ENCODE data around the gene ACTRT2.

Gene ACTRT2

DNA sequence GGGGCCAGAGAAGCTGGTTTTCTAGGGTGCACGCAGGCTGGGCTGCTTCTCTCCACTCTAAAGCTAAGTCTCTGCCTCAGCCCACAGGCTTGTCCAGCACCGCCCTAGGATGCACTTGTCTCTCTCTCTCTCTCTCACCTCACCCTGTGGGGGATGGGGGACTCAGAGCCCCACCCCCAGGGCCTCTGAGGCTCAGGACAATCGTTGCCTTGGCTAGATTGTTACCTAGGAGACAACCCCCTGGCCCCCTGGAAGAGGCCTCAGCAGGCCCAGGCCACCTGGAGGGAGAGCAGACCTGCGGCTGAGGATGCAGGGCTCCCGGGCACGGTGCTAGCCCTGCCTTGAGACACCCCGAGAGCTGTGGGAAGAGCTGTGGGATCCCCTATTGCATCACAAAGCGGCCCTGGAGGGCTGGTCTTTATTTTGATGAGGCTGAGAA lies at the start of gene ACTRT2:
ACTRT2 (plus strand) TSS at position 235 of the 439 bp plus-strand sequence. CDS start 220 bp downstream, outside the sequence.
- no peak for DNase-seq (ENCODE audit: low read depth, low spot score)
- TF ChIP-seq EZH2 (IDR thresholded peaks at IDR 0.05): no peak
- no peak for TF ChIP-seq POLR2AphosphoS5 (IDR thresholded peaks at IDR 0.05; ENCODE audit: borderline replicate concordance, low read depth, low read length)
- no peak for TF ChIP-seq FOXP2 (optimal IDR thresholded peaks at IDR 0.05; ENCODE audit: control extremely low read depth, extremely low read length, insufficient read depth)
- Histone ChIP-seq H3K36me3 (ENCODE audit: insufficient read depth, low read length) (no peaks in the 10 kb centered on the region), H3K4me3 (no peak within 1 kb of the TSS), H3K9me3 (ENCODE audit: low read depth, low read length) (no peaks in the 10 kb centered on the region), H3K27ac (no peak within 1 kb of the TSS), H3K9ac (ENCODE audit: insufficient read length) (no peak within 1 kb of the TSS)

DNA sequence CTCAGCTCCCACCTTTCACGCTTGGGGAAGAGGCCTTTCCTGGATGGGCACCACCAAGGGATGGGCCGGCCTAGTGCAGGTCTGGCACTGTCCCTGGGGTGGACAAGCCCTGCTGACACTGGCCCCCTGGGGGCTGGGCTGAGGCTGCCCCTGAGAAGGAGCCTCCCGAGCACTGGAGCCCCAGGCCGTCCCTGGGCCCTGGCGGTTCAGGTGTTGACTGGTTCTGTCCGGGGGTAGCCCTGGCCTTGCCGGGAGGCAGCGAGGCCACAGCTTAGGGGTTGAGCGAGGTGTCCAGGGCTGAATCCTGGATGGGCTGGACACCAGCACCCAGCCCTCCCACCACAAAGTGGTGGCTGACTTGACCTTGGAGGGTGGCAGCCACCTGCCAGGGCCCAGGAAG lies 49.7 kb upstream of the ACTRT2 start:
- no peak for DNase-seq (ENCODE audit: low read depth, low spot score)
- Histone ChIP-seq H3K27ac (no peak overlapping the region), H3K36me3 (ENCODE audit: insufficient read depth, low read length) (no peaks in the 10 kb centered on the region), H3K4me3 (no peak overlapping the region), H3K9me3 (ENCODE audit: low read depth, low read length) (no peaks in the 10 kb centered on the region), H3K9ac (ENCODE audit: insufficient read length) (no peak overlapping the region)
- TF ChIP-seq EZH2 (IDR thresholded peaks at IDR 0.05): no peak
- TF ChIP-seq FOXP2 (optimal IDR thresholded peaks at IDR 0.05; ENCODE audit: control extremely low read depth, extremely low read length, insufficient read depth): no peak
- no peak for TF ChIP-seq POLR2AphosphoS5 (IDR thresholded peaks at IDR 0.05; ENCODE audit: borderline replicate concordance, low read depth, low read length)

DNA sequence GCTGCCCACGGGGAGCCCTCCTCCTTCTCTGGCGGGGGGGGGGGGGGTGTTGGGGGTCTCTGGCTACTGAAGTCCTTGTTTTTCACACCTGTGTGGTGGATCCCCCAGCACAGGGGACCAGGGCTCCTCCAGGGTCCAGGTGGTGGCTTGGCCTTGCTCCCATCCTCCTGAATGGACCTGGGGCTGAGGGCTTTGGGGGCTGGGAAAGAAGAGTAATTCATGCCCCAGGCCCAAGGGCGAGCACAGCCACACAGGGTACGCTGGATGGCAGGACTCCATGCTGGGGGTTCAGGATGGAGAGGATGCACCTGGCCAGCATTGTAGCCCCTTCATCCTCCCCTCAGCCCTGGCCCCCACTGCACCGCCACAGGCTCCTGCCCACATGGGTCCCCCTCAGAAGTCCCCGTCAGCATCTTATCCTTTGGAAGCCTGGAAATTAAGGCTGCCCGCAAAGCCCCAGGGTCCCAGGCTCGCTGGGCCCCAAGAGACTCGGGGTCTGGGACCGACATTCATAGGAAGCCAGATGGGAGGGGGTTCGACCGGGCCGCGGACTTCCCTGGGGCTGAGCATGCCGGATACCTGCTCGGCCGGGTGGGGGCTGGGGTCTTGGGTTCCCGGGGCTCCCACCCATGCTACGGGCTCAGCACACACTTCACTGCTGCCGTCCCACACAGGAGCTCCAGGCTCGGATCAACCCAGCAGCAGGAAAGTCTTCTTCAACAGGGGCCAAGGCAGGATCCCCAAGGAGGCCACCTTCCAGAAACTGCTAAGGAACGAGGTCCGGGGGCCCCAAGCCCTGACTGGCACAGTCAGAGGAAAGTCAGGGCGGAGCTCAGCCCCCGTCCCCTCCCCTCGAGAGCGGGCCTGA lies 49.0 kb upstream of the ACTRT2 start:
- TF ChIP-seq FOXP2 (optimal IDR thresholded peaks at IDR 0.05; ENCODE audit: control extremely low read depth, extremely low read length, insufficient read depth): no peak
- TF ChIP-seq POLR2AphosphoS5 (IDR thresholded peaks at IDR 0.05; ENCODE audit: borderline replicate concordance, low read depth, low read length): no peak
- TF ChIP-seq EZH2 (IDR thresholded peaks at IDR 0.05): no peak
- Histone ChIP-seq H3K36me3 (ENCODE audit: insufficient read depth, low read length) (no peaks in the 10 kb centered on the region), H3K9me3 (ENCODE audit: low read depth, low read length) (no peaks in the 10 kb centered on the region), H3K9ac (ENCODE audit: insufficient read length) (no peak overlapping the region), H3K27ac (no peak overlapping the region), H3K4me3 (no peak overlapping the region)
- DNase-seq (ENCODE audit: low read depth, low spot score): no peak

DNA sequence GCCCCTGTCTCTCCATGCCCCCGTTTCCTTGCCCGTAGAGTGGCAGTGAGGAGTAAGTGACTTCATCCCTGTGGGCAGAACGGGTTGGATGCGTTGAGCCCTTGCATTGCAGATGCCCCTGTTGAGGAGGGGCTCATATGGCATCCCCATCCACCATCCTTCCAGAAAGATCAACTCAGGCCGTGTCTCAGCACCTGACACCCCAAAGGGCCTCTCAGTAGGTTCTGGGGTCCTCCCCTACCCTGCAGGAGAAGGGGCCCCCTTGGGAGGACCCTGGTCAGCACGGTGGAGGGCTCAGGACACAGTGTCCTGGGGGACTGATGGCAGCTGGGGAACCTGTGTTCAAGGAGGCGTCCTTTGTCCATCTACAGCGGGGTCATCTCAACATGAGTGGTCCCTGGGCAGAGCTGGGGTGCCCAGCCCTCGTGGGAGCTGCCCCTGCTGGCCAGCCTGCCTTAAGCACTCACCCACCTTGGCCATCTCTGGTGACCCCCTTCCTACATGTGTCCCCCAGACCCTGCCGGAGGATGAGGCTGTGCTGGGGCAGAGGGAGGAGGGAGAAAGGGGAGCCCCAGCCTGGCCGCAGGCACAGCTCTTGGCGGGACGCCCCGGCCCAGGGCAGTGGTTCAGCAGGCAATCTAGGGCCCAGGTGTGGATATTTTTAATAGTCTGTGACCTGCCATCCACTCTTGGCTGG lies 48.2 kb upstream of the ACTRT2 start:
- no peak overlapping the region for H3K4me3 ChIP-seq
- H3K9ac ChIP-seq (ENCODE audit: insufficient read length): no peak overlapping the region
- DNase-seq (ENCODE audit: low read depth, low spot score): no peak
- no peak for TF ChIP-seq POLR2AphosphoS5 (IDR thresholded peaks at IDR 0.05; ENCODE audit: borderline replicate concordance, low read depth, low read length)
- no peak for TF ChIP-seq EZH2 (IDR thresholded peaks at IDR 0.05)
- TF ChIP-seq FOXP2 (optimal IDR thresholded peaks at IDR 0.05; ENCODE audit: control extremely low read depth, extremely low read length, insufficient read depth): no peak
- H3K9me3 ChIP-seq (ENCODE audit: low read depth, low read length): no peaks in the 10 kb centered on the region
- H3K36me3 ChIP-seq (ENCODE audit: insufficient read depth, low read length): no peaks in the 10 kb centered on the region
- no peak overlapping the region for H3K27ac ChIP-seq

DNA sequence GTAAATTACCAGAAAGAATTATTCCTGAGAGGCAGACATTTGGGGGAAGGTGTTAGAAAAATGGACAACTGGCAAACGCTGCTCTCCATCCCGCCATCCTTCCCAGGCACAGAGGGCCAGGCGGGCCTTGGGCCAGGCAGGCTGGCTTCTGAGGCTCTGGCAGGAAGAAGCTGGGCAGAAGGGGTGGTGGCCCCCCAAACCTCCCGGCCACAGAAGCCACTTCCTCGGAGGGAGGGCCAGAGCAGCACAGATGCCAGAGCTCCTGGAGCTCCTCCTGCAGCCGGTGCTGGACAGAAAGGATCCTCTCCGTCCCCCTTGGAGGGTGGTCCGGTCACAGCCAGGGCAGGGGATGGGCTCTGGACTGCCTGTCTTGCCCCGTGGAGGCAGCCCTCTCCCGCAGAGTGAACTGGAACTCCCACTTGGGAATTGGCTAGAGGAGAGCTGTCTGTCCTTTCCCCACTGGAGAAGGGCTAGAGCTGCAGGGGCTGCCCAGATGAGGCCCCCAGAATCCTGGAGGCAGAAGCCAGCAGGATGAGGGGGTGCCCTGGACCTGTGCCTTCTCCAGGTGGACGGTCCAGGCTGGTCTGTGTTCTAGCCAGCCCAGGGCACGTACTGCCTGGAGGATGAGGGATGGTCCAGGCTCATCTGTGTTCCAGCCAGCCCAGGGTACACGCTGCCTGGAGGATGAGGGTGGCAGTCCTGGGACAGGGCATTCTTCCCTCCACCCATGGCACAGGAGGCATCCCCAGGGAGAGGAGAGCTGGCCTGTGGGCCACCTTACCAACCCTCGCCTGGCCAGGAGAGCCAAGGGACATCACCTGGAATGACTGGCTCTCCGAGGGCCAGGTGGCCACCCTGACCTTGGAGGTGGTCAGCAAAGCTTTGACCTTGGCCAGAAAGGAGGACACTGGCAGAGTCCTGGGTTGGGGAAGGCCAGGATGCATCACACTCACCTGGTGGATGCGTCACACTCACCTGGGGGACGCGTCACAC lies 47.4 kb upstream of the ACTRT2 start:
- Histone ChIP-seq H3K9ac (ENCODE audit: insufficient read length) (no peak overlapping the region), H3K27ac (no peak overlapping the region), H3K4me3 (no peak overlapping the region), H3K9me3 (ENCODE audit: low read depth, low read length) (no peaks in the 10 kb centered on the region), H3K36me3 (ENCODE audit: insufficient read depth, low read length) (no peaks in the 10 kb centered on the region)
- no peak for TF ChIP-seq POLR2AphosphoS5 (IDR thresholded peaks at IDR 0.05; ENCODE audit: borderline replicate concordance, low read depth, low read length)
- no peak for TF ChIP-seq EZH2 (IDR thresholded peaks at IDR 0.05)
- TF ChIP-seq FOXP2 (optimal IDR thresholded peaks at IDR 0.05; ENCODE audit: control extremely low read depth, extremely low read length, insufficient read depth): no peak
- DNase-seq (ENCODE audit: low read depth, low spot score): no peak

DNA sequence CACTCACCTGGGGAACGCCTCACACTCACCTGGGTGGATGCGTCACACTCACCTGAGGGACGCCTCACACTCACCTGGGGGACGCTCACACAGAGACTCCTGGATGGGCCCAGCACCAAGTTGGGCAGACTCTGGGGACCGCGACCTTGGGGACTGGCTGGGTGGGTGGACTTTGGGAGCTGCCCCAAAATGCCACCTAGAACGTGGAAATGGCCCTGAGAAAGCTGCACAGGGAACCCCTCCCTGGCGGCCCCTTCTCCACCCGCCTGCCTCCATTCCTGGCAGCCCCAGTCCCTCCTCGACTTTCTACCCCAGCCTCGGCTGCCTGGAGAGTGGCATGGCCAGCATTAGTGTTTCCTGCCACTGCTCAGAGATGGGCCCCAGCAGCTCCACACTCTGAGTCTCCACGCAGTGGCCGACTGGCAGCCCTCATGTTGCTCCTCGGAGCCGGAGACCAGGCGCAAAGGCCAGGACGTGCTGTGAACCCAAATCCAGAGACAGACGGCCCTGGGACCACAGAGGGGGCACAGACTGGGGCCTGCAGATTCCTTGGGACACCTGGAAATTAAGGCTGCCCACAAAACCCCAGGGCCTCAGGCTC lies 46.5 kb upstream of the ACTRT2 start:
- Histone ChIP-seq H3K9me3 (ENCODE audit: low read depth, low read length) (no peaks in the 10 kb centered on the region), H3K27ac (no peak overlapping the region), H3K36me3 (ENCODE audit: insufficient read depth, low read length) (no peaks in the 10 kb centered on the region), H3K4me3 (no peak overlapping the region), H3K9ac (ENCODE audit: insufficient read length) (no peak overlapping the region)
- DNase-seq (ENCODE audit: low read depth, low spot score): no peak
- TF ChIP-seq EZH2 (IDR thresholded peaks at IDR 0.05) (no peak), POLR2AphosphoS5 (IDR thresholded peaks at IDR 0.05; ENCODE audit: borderline replicate concordance, low read depth, low read length) (no peak), FOXP2 (optimal IDR thresholded peaks at IDR 0.05; ENCODE audit: control extremely low read depth, extremely low read length, insufficient read depth) (no peak)

DNA sequence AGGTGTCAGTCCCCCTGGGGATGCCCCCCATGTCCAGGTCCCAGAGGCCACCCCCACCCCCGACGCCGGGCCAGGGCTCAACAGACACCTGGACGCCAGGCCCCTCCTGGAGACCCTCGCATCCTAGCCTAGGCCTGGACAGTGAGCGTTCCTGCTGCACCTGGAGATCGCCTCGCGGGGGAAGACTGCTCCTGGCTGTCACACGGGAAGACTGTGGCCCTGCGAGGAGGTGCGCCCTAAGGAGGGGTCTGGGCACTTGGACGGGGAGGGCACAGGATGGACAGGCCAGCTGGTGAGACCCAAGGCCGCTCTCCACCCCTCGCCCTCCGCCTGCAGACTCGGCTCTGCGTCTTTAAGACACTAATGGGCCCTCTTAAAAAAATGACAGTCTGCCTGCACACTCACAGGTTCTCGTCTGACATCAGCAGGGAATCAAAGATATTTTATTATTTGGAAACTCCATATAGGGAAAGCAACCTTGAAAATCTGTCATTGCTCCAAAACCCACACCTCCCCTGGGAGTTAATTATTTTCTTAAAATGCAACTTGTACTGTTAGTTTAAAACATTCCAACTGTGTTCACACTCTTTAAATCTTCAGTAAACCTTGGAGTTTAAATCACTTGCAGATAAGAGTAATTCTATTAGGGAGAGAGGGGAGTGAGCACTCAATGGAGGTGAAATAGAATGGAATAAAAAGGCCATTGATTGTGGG lies 45.6 kb upstream of the ACTRT2 start:
- no peak overlapping the region for H3K27ac ChIP-seq
- H3K4me3 ChIP-seq: no peak overlapping the region
- peak; percentile 6 for DNase-seq (ENCODE audit: low read depth, low spot score)
- H3K9ac ChIP-seq (ENCODE audit: insufficient read length): no peak overlapping the region
- no peaks in the 10 kb centered on the region for H3K9me3 ChIP-seq (ENCODE audit: low read depth, low read length)
- H3K36me3 ChIP-seq (ENCODE audit: insufficient read depth, low read length): no peaks in the 10 kb centered on the region
- TF ChIP-seq FOXP2 (optimal IDR thresholded peaks at IDR 0.05; ENCODE audit: control extremely low read depth, extremely low read length, insufficient read depth) (no peak), POLR2AphosphoS5 (IDR thresholded peaks at IDR 0.05; ENCODE audit: borderline replicate concordance, low read depth, low read length) (no peak), EZH2 (IDR thresholded peaks at IDR 0.05) (no peak)
